Cardiac atrium fibroblast (primary cell): Measurements from ENCODE around the gene HMGB3. TPM values are rescaled to one million over a fixed set of nuclear protein-coding genes. Genes with fewer than 3 reads are reported as not detected.

Experiments used
- total RNA-seq: library from RNA; depleted of rRNA; stranded (reverse); fragments of >200 nt; gene quantifications from 2 replicates; pipeline ENCODE4 v1.2.3, GENCODE V29; 2015

HMGB3 gene
- 4.5 and 10.5 TPM in 2 replicates for total RNA-seq

GRCh38 chrX:150982788-150983520 is at the start of gene HMGB3:
Gene HMGB3, plus strand, starts transcription at chrX:150983335. Its CDS starts 2,265 bp downstream, at chrX:150985600.

Other genes with a start within 250 kb of the HMGB3 start
- gene CD99L2, start 84.7 kb upstream of the HMGB3 start, total RNA-seq = 65.0 and 70.2 TPM in 2 replicates
- not detected in 2 replicates for gene GPR50, start 193.2 kb downstream of the HMGB3 start, total RNA-seq